M059J (cell line): ENCODE data around the gene UBL7. TPM values are rescaled to one million over a fixed set of nuclear protein-coding genes. Genes with fewer than 3 reads are reported as not detected.

Experiments used
- total RNA-seq: library from RNA; depleted of rRNA; stranded (reverse); fragments of >200 nt; shearing (Covaris generic); gene quantifications from 2 replicates; pipeline ENCODE4 v1.2.3, GENCODE V29; 2014; rRNA removed

UBL7 gene
- total RNA-seq, 1 experiment from 2014 or later, result 80.9 TPM

Other genes with a start within 250 kb of the UBL7 start
- 0.22 TPM in 1 of 2 replicates, not detected in the other for gene CCDC33, start 224.8 kb downstream of the UBL7 start, total RNA-seq
- 0.07 and 0.10 TPM in 2 replicates for gene CYP11A1, start 93.5 kb downstream of the UBL7 start, total RNA-seq
- gene SEMA7A, start 27.2 kb downstream of the UBL7 start, total RNA-seq, result 21.4 and 37.5 TPM in 2 replicates
- 0.71 and 2.0 TPM in 2 replicates for gene ARID3B, start 80.1 kb upstream of the UBL7 start, total RNA-seq
- gene CLK3, start 154.7 kb upstream of the UBL7 start, total RNA-seq, result 60.7 and 81.1 TPM in 2 replicates
- gene EDC3, start 234.9 kb upstream of the UBL7 start, total RNA-seq, result 4.7 and 9.8 TPM in 2 replicates